Nephron (organoid): Measurements from ENCODE around the gene CRABP1.

ENCODE experiments used
- H3K27ac Mint-ChIP-seq, 3 experiments: 2 replicates each; pipeline ENCODE4 v1.8.0; 2020; ENCODE audit warnings: mixed read lengths in 3 of 3, mild to moderate bottlenecking in 2 of 3, moderate library complexity in 1 of 3
- H3K27me3 Mint-ChIP-seq: 2 replicates; pipeline ENCODE4 v1.8.0; 2021; ENCODE audit warnings: low read depth, mild to moderate bottlenecking, moderate library complexity, mixed read lengths
- H3K36me3 Mint-ChIP-seq: 2 replicates; pipeline ENCODE4 v1.8.0; 2020; ENCODE audit warnings: low read depth, mixed read lengths
- H3K4me1 Mint-ChIP-seq: 2 replicates; pipeline ENCODE4 v1.8.0; 2020; ENCODE audit warnings: mixed read lengths
- H3K4me3 Mint-ChIP-seq, 3 experiments: 2 replicates each; pipeline ENCODE4 v1.8.0; 2020; ENCODE audit warnings: mild to moderate bottlenecking in 3 of 3, mixed read lengths in 3 of 3, moderate library complexity in 2 of 3
- H3K9me3 Mint-ChIP-seq: 2 replicates; pipeline ENCODE4 v1.8.0; 2020; ENCODE audit warnings: mixed read lengths
- TF ChIP-seq, protein P1 (sequence below), 3 experiments: fragments of 200-600 bp; sonication (generic); IDR thresholded peaks; one replicate each; pipeline ENCODE4 v1.5.0; 2021; ENCODE audit warnings: antibody characterized with exemption in 3 of 3; ENCODE audit not compliant: unreplicated experiment in 3 of 3

CRABP1 gene

DNA sequence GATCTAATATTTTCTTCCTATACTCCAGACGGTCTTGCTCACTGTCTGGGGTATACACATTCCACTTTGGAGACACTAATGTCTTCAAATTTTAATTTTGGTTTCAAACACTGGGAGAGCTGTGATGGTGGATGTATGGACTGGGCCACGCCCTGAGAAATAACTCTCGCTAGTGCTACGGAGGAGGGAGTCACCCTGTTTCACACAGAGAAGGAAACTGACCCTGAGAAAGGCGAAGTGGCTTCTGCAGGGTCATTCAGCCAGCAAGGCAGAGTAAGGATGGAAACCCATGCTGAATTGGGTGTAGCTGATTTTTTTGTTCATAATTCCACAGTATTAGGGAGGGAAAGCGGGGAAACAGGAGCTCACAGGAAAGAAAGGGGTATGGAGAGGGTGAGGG, 32.2 kb upstream of the CRABP1 start:
- TF ChIP-seq, protein P1, sequence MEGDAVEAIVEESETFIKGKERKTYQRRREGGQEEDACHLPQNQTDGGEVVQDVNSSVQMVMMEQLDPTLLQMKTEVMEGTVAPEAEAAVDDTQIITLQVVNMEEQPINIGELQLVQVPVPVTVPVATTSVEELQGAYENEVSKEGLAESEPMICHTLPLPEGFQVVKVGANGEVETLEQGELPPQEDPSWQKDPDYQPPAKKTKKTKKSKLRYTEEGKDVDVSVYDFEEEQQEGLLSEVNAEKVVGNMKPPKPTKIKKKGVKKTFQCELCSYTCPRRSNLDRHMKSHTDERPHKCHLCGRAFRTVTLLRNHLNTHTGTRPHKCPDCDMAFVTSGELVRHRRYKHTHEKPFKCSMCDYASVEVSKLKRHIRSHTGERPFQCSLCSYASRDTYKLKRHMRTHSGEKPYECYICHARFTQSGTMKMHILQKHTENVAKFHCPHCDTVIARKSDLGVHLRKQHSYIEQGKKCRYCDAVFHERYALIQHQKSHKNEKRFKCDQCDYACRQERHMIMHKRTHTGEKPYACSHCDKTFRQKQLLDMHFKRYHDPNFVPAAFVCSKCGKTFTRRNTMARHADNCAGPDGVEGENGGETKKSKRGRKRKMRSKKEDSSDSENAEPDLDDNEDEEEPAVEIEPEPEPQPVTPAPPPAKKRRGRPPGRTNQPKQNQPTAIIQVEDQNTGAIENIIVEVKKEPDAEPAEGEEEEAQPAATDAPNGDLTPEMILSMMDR (IDR thresholded peaks at IDR 0.05; ENCODE audit: unreplicated experiment in 3 of 3) = no peak
- Mint-ChIP-seq H3K27me3 (peaks cover 29% of the 10 kb centered on the region), H3K36me3 (no peaks in the 10 kb centered on the region), H3K4me1 (peaks cover 19% of the 10 kb centered on the region), H3K27ac (peak overlapping the region in 1 of 3 experiments; percentile 28), H3K9me3 (no peaks in the 10 kb centered on the region), H3K4me3 (no peak overlapping the region)

DNA sequence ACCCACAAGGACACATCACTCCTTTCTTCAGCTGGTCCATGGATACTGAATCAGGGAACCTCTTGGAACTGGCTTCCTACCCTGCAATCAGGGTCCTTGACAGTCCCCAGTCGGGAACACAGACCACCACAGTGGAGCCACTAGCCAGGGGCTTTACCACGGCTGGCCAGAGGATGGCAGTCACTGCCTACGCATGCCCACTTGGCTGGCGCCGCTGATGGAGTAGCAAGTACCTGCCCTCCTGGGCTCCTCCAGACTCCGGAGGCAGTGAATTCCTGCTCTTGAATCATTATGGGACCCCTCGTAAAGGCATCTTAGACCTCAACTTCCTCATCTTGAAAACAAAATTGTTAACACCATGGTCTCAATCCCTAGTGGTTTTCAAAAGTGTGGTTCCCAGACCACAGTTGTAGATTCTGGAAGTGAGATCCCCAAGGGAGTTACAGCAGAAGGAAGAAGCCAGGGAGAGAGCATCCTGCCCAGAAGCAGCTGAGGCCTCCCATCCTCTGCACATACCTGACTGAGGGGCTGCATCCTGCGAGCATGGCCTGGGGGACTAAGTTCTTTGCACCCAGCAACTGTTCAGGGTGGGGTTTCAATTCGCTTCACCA, 31.6 kb upstream of the CRABP1 start:
- Mint-ChIP-seq H3K4me1 (peaks cover 19% of the 10 kb centered on the region), H3K27ac (no peak overlapping the region), H3K4me3 (no peak overlapping the region), H3K27me3 (peaks cover 30% of the 10 kb centered on the region), H3K9me3 (no peaks in the 10 kb centered on the region), H3K36me3 (no peaks in the 10 kb centered on the region)
- TF ChIP-seq, protein P1 (IDR thresholded peaks at IDR 0.05; ENCODE audit: unreplicated experiment in 3 of 3) = peak; percentile 94 to 99 (median 98)

DNA sequence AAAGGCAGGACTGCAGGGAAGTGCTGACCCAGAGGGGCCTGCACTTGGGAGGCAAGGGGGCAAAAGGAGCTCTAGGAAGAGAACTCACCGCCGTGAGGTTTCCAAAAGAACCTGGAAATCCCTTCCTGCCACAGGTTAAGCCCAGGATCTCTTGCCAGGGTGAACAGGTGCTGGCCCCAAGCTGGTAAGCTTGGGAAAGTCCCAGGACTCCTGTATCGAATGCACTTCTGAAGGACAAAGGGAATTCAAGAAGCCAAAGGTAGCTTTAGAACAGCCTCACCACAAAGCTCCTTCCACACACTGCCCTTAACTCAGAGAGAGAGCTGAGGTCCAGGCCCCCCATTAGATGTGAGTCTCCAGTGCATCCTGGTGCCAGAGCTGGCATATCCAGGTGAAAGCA, 28.9 kb upstream of the CRABP1 start:
- Mint-ChIP-seq H3K36me3 (no peaks in the 10 kb centered on the region), H3K4me1 (peaks cover 21% of the 10 kb centered on the region), H3K9me3 (no peaks in the 10 kb centered on the region), H3K27ac (no peak overlapping the region), H3K27me3 (peaks cover 31% of the 10 kb centered on the region), H3K4me3 (no peak overlapping the region)
- TF ChIP-seq, protein P1 (IDR thresholded peaks at IDR 0.05; ENCODE audit: unreplicated experiment in 3 of 3) = no peak

DNA sequence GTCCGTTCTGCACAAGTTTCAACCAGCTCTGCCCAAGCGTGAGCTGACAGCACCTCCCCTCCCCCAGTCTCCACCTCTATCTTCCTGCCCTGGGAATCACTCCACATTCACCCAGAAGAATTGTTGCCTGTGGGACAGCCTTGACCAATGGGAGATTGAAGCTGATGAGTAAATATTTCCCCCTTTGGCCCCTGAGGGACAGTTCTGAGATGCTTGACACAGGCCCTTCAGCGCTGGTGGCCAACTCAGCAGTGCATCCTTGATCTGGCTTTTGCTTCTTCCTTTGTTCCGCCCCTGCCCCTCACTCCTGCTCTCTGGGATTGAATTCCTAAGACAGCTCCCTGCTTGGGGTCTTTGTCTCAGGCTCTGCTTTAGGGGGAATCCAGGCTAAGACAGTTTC, 27.6 kb upstream of the CRABP1 start:
- peaks cover 31% of the 10 kb centered on the region for H3K4me1 Mint-ChIP-seq
- H3K36me3 Mint-ChIP-seq = no peaks in the 10 kb centered on the region
- peak overlapping the region in 2 of 3 experiments; percentile 27 to 47 for H3K27ac Mint-ChIP-seq
- H3K27me3 Mint-ChIP-seq = peaks cover 43% of the 10 kb centered on the region
- TF ChIP-seq, protein P1 (IDR thresholded peaks at IDR 0.05; ENCODE audit: unreplicated experiment in 3 of 3) = no peak
- H3K4me3 Mint-ChIP-seq = no peak overlapping the region
- H3K9me3 Mint-ChIP-seq = no peaks in the 10 kb centered on the region

DNA sequence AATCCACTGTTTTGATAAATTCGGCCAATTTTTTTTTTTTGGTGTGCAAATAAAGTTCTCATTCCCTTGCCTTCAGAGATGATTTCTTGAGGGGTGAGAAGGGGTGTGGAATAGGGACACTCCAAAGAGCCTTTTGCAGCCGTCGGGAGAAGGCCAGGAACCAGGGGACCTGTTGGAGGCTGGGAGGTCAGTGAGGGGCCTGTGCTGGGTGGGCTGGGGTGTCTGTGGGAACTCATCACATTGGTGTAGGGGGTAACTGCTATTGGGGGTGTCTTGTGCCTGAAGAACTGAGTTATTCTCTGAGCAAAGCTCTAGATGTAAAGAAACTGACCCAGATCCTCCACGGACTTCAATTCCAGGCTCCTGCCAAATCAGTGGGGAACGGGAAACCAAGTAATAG, 27.2 kb upstream of the CRABP1 start:
- H3K36me3 Mint-ChIP-seq = no peaks in the 10 kb centered on the region
- H3K4me1 Mint-ChIP-seq = peaks cover 33% of the 10 kb centered on the region
- peak overlapping the region in 2 of 3 experiments; percentile 27 to 47 for H3K27ac Mint-ChIP-seq
- TF ChIP-seq, protein P1 (IDR thresholded peaks at IDR 0.05; ENCODE audit: unreplicated experiment in 3 of 3) = no peak
- H3K9me3 Mint-ChIP-seq = no peaks in the 10 kb centered on the region
- peaks cover 44% of the 10 kb centered on the region for H3K27me3 Mint-ChIP-seq
- no peak overlapping the region for H3K4me3 Mint-ChIP-seq

DNA sequence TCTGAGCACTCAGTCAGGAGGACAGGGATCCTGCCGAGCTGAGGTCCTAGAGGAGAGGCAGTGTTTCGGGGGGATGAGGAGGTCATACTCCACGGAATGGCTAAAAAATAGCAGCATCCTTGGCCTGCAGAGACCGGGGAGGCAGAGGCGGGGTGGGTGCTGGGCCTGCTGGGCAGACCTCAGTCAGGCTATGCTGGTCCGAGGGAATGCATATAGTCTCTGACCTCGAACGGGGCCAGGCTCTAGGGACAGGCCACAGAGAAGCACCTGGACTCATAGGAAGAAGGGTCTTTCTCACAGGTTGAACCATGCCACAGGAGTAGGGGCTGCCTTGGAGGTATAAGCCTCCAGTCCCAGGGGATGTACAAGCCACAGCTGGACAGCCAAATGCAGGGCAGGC, 26.8 kb upstream of the CRABP1 start:
- H3K27me3 Mint-ChIP-seq = peaks cover 41% of the 10 kb centered on the region
- TF ChIP-seq, protein P1 (IDR thresholded peaks at IDR 0.05; ENCODE audit: unreplicated experiment in 3 of 3) = no peak
- H3K4me3 Mint-ChIP-seq = no peak overlapping the region
- H3K9me3 Mint-ChIP-seq = no peaks in the 10 kb centered on the region
- no peak overlapping the region for H3K27ac Mint-ChIP-seq
- H3K36me3 Mint-ChIP-seq = no peaks in the 10 kb centered on the region
- H3K4me1 Mint-ChIP-seq = peaks cover 29% of the 10 kb centered on the region
